Suprapubic skin (tissue), 4 donors: ENCODE data around the gene YWHAB. TPM values are rescaled to one million over a fixed set of nuclear protein-coding genes. Genes with fewer than 3 reads are reported as not detected.
A peak's percentile ranks its signal among the peaks of the same experiment; 100 is the strongest.

ENCODE experiments used
- DNase-seq, 2 donors: peaks; one replicate each; pipeline ENCODE4 v3.0.0-alpha.2; 2019; ENCODE audit warnings: low spot score in 2 of 2
- H3K27ac ChIP-seq: fragments of 200-600 bp; sonication (generic); one replicate; pipeline ENCODE4 v1.5.1; 2019
- H3K27me3 ChIP-seq: fragments of 200-600 bp; sonication (generic); one replicate; pipeline ENCODE4 v1.5.1; 2019
- H3K36me3 ChIP-seq: fragments of 200-600 bp; sonication (generic); one replicate; pipeline ENCODE4 v1.5.1; 2019
- H3K4me1 ChIP-seq: fragments of 200-600 bp; sonication (generic); one replicate; pipeline ENCODE4 v1.5.1; 2019
- H3K4me3 ChIP-seq: fragments of 200-600 bp; sonication (generic); one replicate; pipeline ENCODE4 v1.5.1; 2019; ENCODE audit warnings: mild to moderate bottlenecking
- H3K9me3 ChIP-seq: fragments of 200-600 bp; sonication (generic); one replicate; pipeline ENCODE4 v1.5.1; 2019
- EP300 ChIP-seq: sonication (generic); formaldehyde crosslinking; IDR thresholded peaks from one replicate; pipeline ENCODE4 v1.6.1; 2017; ENCODE audit warnings: antibody characterized with exemption
- POLR2A ChIP-seq, 2 donors: fragments of 450-650 bp; IDR thresholded peaks; one replicate each; pipeline ENCODE4 v1.6.1; 2017; ENCODE audit warnings: antibody characterized with exemption in 2 of 2, mild to moderate bottlenecking in 2 of 2, moderate library complexity in 2 of 2
- POLR2AphosphoS5 ChIP-seq, 3 donors: sonication (generic); formaldehyde crosslinking; IDR thresholded peaks; one replicate each; pipeline ENCODE4 v1.6.1; 2017; ENCODE audit warnings: antibody characterized with exemption in 3 of 3
- WGBS: methylation state at CpG from one replicate; pipeline ENCODE4 v1.1.5; 2018; 5-methylcytosine and 5-hydroxymethylcytosine counted together
- total RNA-seq, 4 donors: library from RNA; depleted of rRNA; stranded (reverse); fragments of >200 nt; gene quantifications; one replicate each; pipeline ENCODE4 v1.1.0, GENCODE V29; 2016
- TF ChIP-seq, protein P1 (sequence below), 2 donors: fragments of 200-600 bp in 1 of 2; fragments of 450-650 bp in 1 of 2; sonication (generic) in 1 of 2; IDR thresholded peaks; one replicate each; pipeline ENCODE4 v1.5.1; 2016 to 2019; ENCODE audit warnings: antibody characterized with exemption in 2 of 2, mild to moderate bottlenecking in 1 of 2, moderate library complexity in 1 of 2

Gene YWHAB
- total RNA-seq, 4 donors from 2014 or later, result 79.7 to 135 (median 129) TPM

DNA sequence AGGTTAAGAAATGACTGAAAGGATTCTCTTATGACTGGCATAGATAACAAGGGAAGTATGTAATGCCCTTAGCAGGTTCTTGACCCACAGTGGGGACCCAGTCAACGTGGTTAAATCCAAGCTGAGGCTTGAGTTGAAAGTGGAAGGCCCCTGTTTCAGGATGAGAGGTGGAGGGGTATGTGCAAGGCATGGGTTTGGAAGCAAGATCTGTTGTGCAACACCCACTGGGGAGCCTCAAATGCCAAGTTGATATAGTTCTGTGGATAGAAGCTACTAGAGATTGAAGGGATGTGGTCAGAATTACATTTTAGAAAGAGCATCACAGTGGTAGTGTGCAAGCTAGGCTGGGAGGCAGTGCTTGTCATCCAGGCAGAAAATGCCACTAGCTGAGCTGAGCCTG is 29.4 kb downstream of the YWHAB start:
- H3K4me3 ChIP-seq, result no peak overlapping the region
- H3K4me1 ChIP-seq, result peaks cover 9% of the 10 kb centered on the region
- H3K27ac ChIP-seq, result no peak overlapping the region
- WGBS, result 86% methylated on average over 1 of the region's 1 CpG
- TF ChIP-seq EP300, result no peak
- TF ChIP-seq POLR2A (IDR thresholded peaks at IDR 0.05), result no peak
- H3K27me3 ChIP-seq, result no peaks in the 10 kb centered on the region
- H3K36me3 ChIP-seq, result peaks cover 14% of the 10 kb centered on the region
- no peaks in the 10 kb centered on the region for H3K9me3 ChIP-seq
- DNase-seq, result no peak

- Histone ChIP-seq H3K4me3 (no peak overlapping the region), H3K9me3 (no peaks in the 10 kb centered on the region), H3K27me3 (no peaks in the 10 kb centered on the region), H3K36me3 (peaks cover 14% of the 10 kb centered on the region), H3K4me1 (no peaks in the 10 kb centered on the region), H3K27ac (no peak overlapping the region)
- DNase-seq, result no peak
- WGBS, result 95% methylated on average over 12 of the region's 12 CpGs
- TF ChIP-seq POLR2AphosphoS5 (IDR thresholded peaks at IDR 0.05), result no peak
These were observed 31.1 kb downstream of the YWHAB start for GRCh38 chr20:44916586-44916985.

DNA sequence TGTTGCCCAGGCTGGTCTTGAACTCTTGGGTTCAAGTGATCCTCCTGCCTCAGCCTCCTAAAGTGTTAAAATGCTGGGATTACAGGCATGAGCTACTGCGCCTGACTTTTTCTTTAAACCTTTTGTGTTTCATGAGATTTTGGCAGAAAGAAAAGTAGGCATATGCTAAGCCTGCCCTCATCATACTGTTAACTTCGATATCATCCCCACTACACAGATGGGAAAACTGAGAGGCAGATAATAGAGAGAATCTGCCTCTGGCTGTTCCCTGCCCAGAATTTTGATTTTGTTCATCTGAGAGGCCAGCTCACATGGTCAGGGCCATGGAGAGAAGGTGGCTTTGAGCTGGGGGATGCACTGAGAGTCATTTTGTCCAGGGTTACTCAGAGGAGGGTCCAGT is 31.9 kb downstream of the YWHAB start:
- H3K9me3 ChIP-seq, result no peaks in the 10 kb centered on the region
- H3K4me1 ChIP-seq, result no peaks in the 10 kb centered on the region
- no peak for DNase-seq
- no peak overlapping the region for H3K27ac ChIP-seq
- TF ChIP-seq POLR2A (IDR thresholded peaks at IDR 0.05) (no peak), EP300 (no peak), POLR2AphosphoS5 (IDR thresholded peaks at IDR 0.05) (no peak)
- TF ChIP-seq, protein P1, sequence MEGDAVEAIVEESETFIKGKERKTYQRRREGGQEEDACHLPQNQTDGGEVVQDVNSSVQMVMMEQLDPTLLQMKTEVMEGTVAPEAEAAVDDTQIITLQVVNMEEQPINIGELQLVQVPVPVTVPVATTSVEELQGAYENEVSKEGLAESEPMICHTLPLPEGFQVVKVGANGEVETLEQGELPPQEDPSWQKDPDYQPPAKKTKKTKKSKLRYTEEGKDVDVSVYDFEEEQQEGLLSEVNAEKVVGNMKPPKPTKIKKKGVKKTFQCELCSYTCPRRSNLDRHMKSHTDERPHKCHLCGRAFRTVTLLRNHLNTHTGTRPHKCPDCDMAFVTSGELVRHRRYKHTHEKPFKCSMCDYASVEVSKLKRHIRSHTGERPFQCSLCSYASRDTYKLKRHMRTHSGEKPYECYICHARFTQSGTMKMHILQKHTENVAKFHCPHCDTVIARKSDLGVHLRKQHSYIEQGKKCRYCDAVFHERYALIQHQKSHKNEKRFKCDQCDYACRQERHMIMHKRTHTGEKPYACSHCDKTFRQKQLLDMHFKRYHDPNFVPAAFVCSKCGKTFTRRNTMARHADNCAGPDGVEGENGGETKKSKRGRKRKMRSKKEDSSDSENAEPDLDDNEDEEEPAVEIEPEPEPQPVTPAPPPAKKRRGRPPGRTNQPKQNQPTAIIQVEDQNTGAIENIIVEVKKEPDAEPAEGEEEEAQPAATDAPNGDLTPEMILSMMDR (IDR thresholded peaks at IDR 0.05), result no peak
- no peaks in the 10 kb centered on the region for H3K27me3 ChIP-seq
- H3K4me3 ChIP-seq, result no peak overlapping the region
- WGBS, result 96% methylated on average over 2 of the region's 2 CpGs
- H3K36me3 ChIP-seq, result peaks cover 14% of the 10 kb centered on the region

GRCh38 chr20:44918342-44918741 is 32.8 kb downstream of the YWHAB start:
- H3K9me3 ChIP-seq, result no peaks in the 10 kb centered on the region
- no peak overlapping the region for H3K27ac ChIP-seq
- H3K4me1 ChIP-seq, result no peaks in the 10 kb centered on the region
- DNase-seq, result peak in 1 of 2 donors; percentile 11
- H3K36me3 ChIP-seq, result peaks cover 12% of the 10 kb centered on the region
- H3K4me3 ChIP-seq, result no peak overlapping the region
- no peaks in the 10 kb centered on the region for H3K27me3 ChIP-seq
- WGBS, result 100% methylated on average over 3 of the region's 3 CpGs
- TF ChIP-seq, protein P1 (IDR thresholded peaks at IDR 0.05), result no peak
- TF ChIP-seq POLR2AphosphoS5 (IDR thresholded peaks at IDR 0.05), result no peak
- TF ChIP-seq EP300, result no peak
- no peak for TF ChIP-seq POLR2A (IDR thresholded peaks at IDR 0.05)

- no peak for TF ChIP-seq POLR2AphosphoS5 (IDR thresholded peaks at IDR 0.05)
- no peak for TF ChIP-seq EP300
- TF ChIP-seq POLR2A (IDR thresholded peaks at IDR 0.05), result no peak
- TF ChIP-seq, protein P1 (IDR thresholded peaks at IDR 0.05), result no peak
- Histone ChIP-seq H3K9me3 (no peaks in the 10 kb centered on the region), H3K4me3 (no peak overlapping the region), H3K27ac (no peak overlapping the region), H3K4me1 (no peaks in the 10 kb centered on the region), H3K36me3 (peaks cover 11% of the 10 kb centered on the region), H3K27me3 (no peaks in the 10 kb centered on the region)
- WGBS, result 96% methylated on average over 10 of the region's 10 CpGs
- DNase-seq, result no peak
These were observed 33.3 kb downstream of the YWHAB start for GRCh38 chr20:44918761-44919160.

DNA sequence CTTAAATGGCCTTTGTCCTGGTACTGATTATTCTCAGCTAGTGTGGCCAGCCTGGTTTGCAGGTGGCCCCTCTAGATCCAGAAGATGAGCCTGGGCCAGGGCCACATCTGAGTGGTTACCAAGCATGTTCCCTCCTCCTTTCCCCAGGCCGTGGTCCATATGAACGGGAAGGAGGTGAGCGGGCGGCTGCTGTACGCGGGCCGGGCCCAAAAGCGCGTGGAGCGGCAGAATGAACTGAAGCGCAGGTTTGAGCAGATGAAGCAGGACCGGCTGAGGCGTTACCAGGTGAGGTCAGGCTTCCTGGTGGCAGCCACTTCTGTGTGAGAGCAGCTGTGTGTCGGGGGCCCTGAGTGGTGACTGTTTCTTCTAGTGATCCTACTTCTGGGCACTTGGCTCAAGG is 35.9 kb downstream of the YWHAB start:
- Histone ChIP-seq H3K36me3 (peaks cover 5% of the 10 kb centered on the region), H3K4me1 (no peaks in the 10 kb centered on the region), H3K27ac (no peak overlapping the region), H3K27me3 (no peaks in the 10 kb centered on the region), H3K4me3 (no peak overlapping the region), H3K9me3 (no peaks in the 10 kb centered on the region)
- 97% methylated on average over 14 of the region's 14 CpGs for WGBS
- no peak for DNase-seq
- TF ChIP-seq POLR2A (IDR thresholded peaks at IDR 0.05) (no peak), POLR2AphosphoS5 (IDR thresholded peaks at IDR 0.05) (no peak), EP300 (no peak)
- TF ChIP-seq, protein P1 (IDR thresholded peaks at IDR 0.05), result no peak
